ENCODE results near the gene JPH3. TPM values are rescaled to one million over a fixed set of nuclear protein-coding genes. Genes with fewer than 3 reads are reported as not detected.

Gene JPH3
- total and polyA plus RNA-seq, 10 of the 15 experiments (the other 5 are each of a cell fraction or from before 2014, with no cell fraction given) = 0.05 TPM; not detected in 9

- TF ChIP-seq ZBTB4 (CRISPR knock-in tag; IDR thresholded peaks at IDR 0.05) = no peak
Observed at GRCh38 chr16:87618216-87618615, 15.9 kb downstream of the JPH3 start (continued).

- ChIA-PET POLR2A (no interaction called here), SMC1A (ENCODE audit: uncharacterized antibody, unreplicated experiment) (no interaction called here), RAD21 (ENCODE audit: unreplicated experiment) (no interaction called here), CTCF (interaction anchor here (1.4 kb wide), 1 partner anchor 48 kb away, joined by 3 read pairs; no protein-coding TSS in a partner anchor)
- TF ChIP-seq SPI1 (IDR thresholded peaks at IDR 0.05; ENCODE audit: borderline replicate concordance, insufficient read depth, low read depth, low read length) = no peak
- TF ChIP-seq ETV6 (conservative IDR thresholded peaks at IDR 0.05 in 1 of 2, IDR thresholded peaks at IDR 0.05 in 1 of 2; ENCODE audit: borderline replicate concordance in 1 of 2, low read depth in 1 of 2) = no peak
- no peak for TF ChIP-seq NBN (IDR thresholded peaks at IDR 0.05)
- TF ChIP-seq LARP7 (IDR thresholded peaks at IDR 0.05) = no peak
- no peak for TF ChIP-seq HDAC2 (IDR thresholded peaks at IDR 0.05)
- TF ChIP-seq NR2C2 (IDR thresholded peaks at IDR 0.05; ENCODE audit: borderline replicate concordance, control insufficient read depth, insufficient read length, low read depth) = no peak
- no peak for TF ChIP-seq IRF5 (IDR thresholded peaks at IDR 0.05; ENCODE audit: borderline replicate concordance)
- no peak for TF ChIP-seq CBX5 (IDR thresholded peaks at IDR 0.05; ENCODE audit: low read depth)
- TF ChIP-seq USF1 (IDR thresholded peaks at IDR 0.05; ENCODE audit: borderline replicate concordance, extremely low read length, insufficient read depth, low read depth, low read length) = no peak
- TF ChIP-seq MEF2A (IDR thresholded peaks at IDR 0.05; ENCODE audit: insufficient read depth, low read depth, low read length) = no peak
- no peak for TF ChIP-seq PAX5 (IDR thresholded peaks at IDR 0.05; ENCODE audit: borderline replicate concordance, low read depth, low read length)
- TF ChIP-seq NFYB (IDR thresholded peaks at IDR 0.05; ENCODE audit: insufficient read depth, low read depth, low read length) = no peak
- no peak for TF ChIP-seq RBBP5 (conservative IDR thresholded peaks at IDR 0.05)
- TF ChIP-seq CHD4 (IDR thresholded peaks at IDR 0.05) = no peak
- intact Hi-C loops (cut with micrococcal nuclease; ENCODE audit: unreplicated experiment) = no loop called here
- Histone ChIP-seq H3K4me1 (ENCODE audit: control insufficient read depth, insufficient read depth, low read length) (no peaks in the 10 kb centered on the region), H3K4me3 (no peak overlapping the region), H3K9ac (ENCODE audit: control insufficient read depth, insufficient read depth, low read length) (no peak overlapping the region), H4K20me1 (ENCODE audit: control insufficient read depth, insufficient read depth) (no peaks in the 10 kb centered on the region), H3K27me3 (replicated peaks in 1 of 2; ENCODE audit: control insufficient read depth in 2 of 2, insufficient read depth in 2 of 2, low read length in 1 of 2) (no peaks in the 10 kb centered on the region), H3K9me3 (replicated peaks; ENCODE audit: control insufficient read depth, insufficient read depth, low read length) (no peaks in the 10 kb centered on the region), H2AFZ (ENCODE audit: control insufficient read depth, low read depth, low read length) (no peak overlapping the region), H3K27ac (ENCODE audit: control insufficient read depth, insufficient read depth) (no peak overlapping the region), H3K79me2 (ENCODE audit: control insufficient read depth, insufficient read depth, low read length) (no peaks in the 10 kb centered on the region), H3K36me3 (ENCODE audit: control insufficient read depth in 2 of 2, insufficient read depth in 2 of 2, low read length in 1 of 2) (no peaks in the 10 kb centered on the region), H3K4me2 (ENCODE audit: control insufficient read depth, insufficient read depth) (no peak overlapping the region)
- 39% methylated on average over 26 of the region's 26 CpGs for WGBS (ENCODE audit: insufficient coverage, insufficient replicate concordance, low lambda C conversion rate, missing lambda C conversion rate)
- FAIRE-seq = no peak
- no peak for ATAC-seq
- no TSS peak for BruUV-seq (replicated peaks)
- in situ Hi-C loops (cut with MboI) = no loop called here
- no peak for DNase-seq (ENCODE audit: low read depth, low spot score)
Observed at GRCh38 chr16:87619360-87620200, 17.3 kb downstream of the JPH3 start.

All from GM12878 (cell line).